NCI-H2029 treated with DMSO at 0.1 percent for 48 hours (cell line): ENCODE data around the gene OR51B4.
"Not testable (repeated sequence)": the region's sequence is repeated elsewhere in the genome, so short reads cannot be mapped to it uniquely, and the experiment has no call there.

Experiments
- DNase-seq: peaks from one replicate; lab custom pipeline; 2025; lab: John Stamatoyannopoulos, UW

Gene OR51B4, protein sequence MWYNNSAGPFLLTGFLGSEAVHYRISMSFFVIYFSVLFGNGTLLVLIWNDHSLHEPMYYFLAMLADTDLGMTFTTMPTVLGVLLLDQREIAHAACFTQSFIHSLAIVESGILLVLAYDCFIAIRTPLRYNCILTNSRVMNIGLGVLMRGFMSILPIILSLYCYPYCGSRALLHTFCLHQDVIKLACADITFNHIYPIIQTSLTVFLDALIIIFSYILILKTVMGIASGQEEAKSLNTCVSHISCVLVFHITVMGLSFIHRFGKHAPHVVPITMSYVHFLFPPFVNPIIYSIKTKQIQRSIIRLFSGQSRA

DNA sequence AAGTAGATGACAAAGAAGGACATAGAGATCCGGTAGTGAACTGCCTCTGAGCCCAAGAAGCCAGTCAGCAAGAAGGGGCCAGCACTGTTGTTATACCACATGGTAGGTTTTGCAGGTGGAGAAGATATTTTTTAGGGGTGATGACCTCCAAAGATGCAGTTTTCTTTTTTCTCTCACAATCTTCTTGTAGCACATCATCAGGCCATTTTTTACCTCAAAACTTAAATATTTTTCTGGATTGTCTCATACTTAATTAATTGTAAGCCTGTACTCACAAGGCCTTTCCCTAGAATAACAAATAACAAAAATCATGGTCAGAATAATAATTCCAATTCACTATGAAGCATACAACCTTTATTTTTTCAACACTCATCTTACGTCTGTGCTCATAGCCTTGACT is at the start of gene OR51B4:
Gene OR51B4 (minus strand): TSS at position 101 of the 400 bp plus-strand sequence. CDS start 0 bp downstream, at position 101.
- DNase-seq, result no peak

DNA sequence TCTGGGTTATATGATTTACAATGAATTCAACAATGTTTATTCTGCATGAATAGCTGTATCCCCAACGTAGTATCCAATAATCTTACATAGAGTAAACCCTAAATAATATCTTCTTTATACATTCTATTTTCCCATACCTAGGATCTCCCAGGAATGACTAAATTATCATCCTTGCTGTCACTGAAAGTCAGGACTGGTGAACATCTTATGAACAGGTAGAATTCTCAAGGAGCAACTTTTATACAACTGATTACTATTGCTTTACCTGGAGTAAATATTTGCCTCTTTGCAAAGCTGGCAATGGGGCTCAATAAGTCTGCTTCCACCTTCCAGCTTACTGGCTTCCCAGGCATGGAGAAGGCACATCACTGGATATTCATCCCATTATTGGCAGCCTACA is 49.5 kb upstream of the OR51B4 start, which contains the start of gene OR51B6:
Gene OR51B6 (plus strand): TSS at position 301 of the 400 bp plus-strand sequence. CDS start 0 bp downstream, at position 301.
- DNase-seq, result no peak

DNA sequence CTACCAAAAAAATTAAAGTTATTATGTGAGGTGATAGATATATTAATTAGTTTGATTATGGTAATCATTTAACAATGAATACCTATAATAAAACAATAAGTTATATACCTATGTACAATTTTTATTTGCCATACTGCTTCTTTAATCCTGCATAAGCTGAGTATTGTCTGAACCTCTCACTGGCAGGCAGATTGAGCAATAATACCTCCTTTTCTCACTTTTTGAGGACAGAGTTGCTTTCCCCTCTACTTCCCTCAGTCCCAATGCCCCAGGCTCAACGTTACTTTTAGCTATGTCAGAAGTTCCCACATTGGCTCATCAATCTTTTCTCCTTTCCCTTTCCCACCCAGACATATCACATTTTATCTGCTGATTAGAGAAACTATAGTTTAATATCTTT is 47.8 kb upstream of the OR51B4 start:
- no peak for DNase-seq

DNA sequence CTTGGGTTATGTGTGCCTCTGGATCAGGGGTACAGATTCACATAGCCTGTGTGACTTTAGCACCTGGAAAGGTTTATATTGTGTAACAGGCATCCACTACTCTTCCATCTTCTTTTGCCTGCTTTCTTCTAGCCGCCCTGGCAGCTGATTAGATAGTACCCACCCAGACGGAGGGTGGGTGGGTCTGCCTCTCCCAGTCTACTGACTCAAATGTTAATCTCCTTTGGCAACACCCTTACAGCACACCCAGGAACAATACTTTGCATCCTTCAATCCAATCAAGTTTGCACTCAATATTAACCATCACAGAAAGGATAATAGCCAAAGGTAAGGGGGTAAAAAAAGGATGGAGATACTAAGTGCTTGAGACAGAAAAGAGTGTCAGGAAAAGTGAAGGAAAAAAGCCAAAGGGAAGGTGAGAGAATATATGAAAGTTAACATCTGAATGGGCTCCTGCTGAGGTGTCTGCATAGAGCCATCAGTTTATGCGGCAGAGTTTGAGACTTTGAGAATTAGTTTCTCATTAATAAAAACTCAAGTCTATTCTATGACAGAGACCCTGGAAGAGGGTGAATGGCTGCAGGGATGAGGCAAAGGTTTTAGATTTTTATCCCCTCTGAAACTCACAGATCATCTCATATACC is 46.9 kb upstream of the OR51B4 start:
- no peak for DNase-seq

DNA sequence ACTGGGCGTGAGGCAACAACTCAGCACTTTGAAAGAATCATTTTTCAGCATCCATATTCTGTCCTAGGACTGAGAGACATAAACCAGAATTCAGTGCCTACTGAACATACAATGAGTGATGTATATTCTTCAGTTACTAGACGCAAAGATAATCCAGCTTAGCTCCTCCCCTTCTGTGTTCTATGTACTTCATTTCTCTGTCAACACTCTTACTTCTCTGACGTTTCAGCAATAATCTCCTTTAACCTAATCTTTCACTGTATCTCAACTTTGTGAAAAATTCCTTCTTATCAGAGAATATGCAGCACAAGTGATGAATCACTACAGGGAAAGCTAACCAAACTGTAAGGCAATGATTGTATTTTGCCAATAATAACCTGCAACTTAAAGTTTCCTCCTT is 44.1 kb upstream of the OR51B4 start:
- no peak for DNase-seq

DNA sequence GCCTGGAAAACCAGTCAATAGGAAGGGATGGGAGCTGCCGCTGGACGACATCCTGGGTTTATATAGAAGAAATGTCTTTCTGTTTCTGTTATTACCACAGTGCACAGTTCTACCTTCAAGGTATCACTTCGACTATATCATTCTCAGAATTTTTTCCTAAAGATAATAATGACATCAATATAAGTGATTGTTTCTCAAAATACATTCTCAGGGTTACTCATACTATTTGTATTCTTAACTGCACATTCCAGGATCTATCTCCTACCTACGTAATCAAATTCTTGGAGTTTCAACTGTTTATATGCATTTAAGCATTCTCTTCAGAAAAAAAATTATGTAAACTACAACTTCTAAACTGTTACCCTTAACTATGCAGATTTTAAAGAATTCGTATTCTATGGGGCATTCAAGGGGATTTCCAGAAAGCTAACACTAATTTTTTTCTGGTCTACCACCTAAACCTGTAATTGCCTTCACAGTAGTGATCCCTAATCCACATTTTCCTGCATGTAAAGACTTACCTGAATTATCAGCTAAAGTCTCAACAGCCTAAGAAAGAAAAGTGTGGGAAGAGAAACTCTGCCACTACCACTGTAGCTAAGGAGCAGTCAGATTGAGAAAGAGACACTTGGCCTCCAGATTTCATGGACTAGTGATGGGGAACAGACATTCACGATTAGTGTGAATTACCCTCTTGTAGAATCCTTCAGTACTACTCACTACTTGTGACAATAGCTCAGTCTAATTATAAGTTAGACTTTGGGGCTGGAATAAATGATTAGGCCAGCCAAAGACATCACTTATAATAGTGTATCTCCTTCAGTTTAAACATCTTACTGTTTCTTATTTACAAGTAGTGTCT is 42.0 kb upstream of the OR51B4 start, which contains the start of gene OR51B5:
Gene OR51B5 (minus strand): TSS at position 51 of the 862 bp plus-strand sequence. CDS start 0 bp downstream, at position 51.
- no peak for DNase-seq

DNA sequence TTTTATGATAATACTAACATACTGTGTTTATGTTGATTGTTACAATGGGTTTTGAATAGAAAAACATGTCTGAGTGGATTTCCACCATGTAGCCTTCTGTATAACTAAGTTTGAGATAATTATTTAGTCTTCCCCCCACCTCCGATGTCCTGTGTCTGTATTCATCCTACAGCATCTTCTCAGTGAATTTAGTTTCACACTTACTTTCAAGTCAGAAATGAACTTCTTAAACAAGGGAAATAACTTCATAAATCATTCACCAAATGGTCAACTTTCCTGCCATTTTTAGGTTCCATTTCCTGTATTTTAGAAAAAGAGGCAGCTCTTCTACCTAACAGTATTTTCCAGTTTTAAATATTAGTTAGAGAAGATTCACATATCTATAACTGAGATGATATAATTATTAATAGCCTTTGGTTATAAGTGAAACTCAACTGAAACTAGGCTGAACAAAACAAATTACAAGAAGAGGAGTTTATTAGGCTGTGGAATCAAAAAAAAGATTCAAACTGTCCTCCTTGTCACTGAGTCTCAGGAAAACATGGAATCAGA is 38.1 kb upstream of the OR51B4 start:
- DNase-seq, result no peak

DNA sequence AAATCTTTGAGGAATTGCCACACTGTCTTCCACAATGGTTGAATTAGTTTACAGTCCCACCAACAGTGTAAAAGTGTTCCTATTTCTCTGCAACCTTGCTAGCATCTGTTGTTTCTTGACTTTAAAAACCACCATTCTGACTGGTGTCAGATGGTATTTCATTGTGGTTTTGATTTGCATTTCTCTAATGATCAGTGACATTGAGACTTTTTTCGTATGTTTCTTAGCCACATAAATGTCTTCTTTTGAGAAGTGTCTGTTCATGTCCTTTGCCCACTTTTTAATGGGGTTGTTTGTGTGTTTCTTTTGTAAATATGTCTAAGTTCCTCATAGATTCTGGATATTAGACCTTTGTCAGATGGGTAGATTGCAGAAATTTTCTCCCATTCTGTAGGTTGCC is 35.5 kb upstream of the OR51B4 start:
- DNase-seq, result not testable (repeated sequence)

DNA sequence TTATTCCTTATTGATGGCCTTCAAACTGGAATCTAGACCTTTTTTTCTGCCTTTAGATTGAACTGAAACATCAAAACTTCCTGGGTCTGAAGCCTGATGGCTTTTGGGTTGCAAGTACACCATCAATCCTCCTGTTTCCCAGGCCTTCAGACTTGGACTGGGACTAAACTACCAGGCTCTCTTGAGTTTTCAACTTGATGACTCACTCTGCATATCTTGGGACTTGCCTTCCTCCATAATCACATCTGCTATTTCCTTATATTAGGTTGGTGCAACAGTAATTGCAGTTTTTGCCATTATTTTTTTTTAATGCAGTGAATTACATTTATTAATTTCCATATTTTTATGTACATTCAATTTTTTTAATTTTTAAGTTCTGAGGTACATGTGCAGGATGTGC is 34.6 kb upstream of the OR51B4 start:
- DNase-seq, result no peak

DNA sequence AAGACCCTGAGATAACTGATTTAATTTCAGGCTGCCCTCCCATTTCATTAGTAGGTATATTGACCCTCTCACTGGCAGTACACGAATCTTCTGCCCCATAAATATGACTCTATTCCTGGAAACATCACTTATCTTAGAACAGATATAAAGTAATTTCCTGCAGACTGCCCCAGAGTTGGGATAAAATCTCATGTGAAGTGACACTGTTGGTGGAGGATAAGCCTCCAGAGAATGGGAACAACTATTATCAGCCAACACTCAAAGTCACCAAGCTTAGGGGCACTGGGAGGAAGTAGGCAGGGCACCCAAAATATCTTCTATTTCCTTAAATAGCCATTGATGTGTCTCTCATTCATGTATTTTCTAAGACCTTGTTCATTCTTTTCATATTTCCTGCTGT is 33.4 kb upstream of the OR51B4 start:
- DNase-seq, result no peak

DNA sequence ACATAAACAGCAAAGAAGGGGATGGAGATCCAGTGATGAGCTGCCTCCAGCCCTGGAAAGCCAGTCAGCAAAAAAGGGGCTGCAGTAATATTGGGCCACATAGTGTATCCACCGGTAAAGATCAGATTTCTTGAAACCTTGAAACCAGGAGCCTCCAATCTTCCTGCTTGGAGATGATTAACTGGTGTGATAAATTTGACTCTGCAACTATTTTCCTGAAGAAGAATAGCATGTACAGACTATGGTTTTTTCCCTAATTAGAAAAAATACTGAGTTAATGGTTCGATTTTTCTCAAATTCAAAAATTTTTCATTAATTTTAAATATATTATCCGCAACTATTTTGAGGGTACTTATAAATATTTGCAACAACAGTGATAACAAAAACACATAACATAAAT is 22.5 kb upstream of the OR51B4 start, which contains the start of gene OR51B2:
Gene OR51B2 (minus strand): TSS at position 101 of the 400 bp plus-strand sequence. CDS start 0 bp downstream, at position 101.
- no peak for DNase-seq

DNA sequence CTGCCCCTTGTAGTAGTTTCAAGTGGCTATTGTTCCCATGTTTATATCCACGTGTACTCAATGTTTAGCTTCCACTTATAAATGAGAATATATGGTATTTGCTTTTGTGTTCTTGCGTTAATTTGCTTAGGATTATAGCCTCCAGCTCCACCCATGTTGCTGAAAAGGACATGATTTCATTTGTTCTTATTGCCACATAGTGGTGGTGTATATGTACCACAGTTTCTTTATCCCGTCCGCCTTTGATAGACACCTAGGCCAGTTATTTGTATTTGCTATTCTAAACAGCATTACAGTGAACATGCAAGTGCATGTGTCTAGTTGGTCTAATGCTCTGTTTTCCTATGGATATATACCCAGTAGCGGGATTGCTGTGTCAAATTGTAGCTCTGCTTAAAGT is 15.5 kb upstream of the OR51B4 start:
- DNase-seq, result no peak

DNA sequence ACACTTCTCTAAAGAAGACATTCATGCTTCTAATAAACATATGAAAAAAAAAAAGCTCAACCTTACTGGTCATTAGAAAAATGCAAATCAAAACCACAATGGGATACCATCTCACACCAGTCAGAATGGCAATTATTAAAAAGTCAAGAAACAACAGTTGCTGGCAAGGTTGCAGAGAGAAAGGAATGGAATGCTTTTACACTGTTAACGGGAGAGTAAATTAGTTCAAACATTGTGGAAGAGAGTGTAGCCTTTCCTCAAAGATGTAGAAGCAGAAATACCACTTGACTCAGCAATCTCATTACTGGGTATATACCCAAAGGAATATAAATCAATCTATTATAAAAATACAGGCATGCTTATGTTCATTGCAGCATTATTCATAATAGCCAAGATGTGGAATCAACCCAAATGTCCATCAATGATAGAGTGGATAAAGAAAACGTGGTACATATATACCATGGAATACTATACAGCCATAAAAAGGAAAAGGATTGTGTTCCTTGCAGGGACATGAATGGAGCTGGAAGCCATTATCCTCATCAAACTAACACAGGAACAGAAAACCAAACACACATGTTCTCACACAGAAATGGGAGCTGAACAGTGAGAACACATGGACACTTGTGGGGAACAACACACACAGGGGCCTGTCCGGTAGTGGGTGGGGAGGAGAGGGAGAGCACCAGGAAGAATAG is 11.7 kb upstream of the OR51B4 start:
- DNase-seq, result not testable (repeated sequence)

DNA sequence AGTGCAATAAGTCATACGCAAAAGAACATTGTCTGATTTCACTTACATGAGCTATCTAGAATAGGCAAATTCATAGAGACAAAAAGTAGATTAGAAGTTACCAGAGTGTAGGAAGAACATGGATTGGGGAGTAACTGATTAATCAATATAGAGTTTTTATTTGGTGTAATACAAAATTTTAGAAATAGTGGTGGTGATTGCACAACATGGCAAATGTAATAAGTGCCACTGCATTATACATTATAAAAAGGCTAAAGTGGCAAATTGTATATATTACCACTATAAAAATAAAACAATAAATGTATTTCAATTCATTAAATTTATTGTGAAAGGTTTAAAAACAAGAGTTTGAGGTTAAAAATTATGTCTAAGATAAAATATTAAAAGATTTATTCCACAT is 8.7 kb upstream of the OR51B4 start:
- no peak for DNase-seq

DNA sequence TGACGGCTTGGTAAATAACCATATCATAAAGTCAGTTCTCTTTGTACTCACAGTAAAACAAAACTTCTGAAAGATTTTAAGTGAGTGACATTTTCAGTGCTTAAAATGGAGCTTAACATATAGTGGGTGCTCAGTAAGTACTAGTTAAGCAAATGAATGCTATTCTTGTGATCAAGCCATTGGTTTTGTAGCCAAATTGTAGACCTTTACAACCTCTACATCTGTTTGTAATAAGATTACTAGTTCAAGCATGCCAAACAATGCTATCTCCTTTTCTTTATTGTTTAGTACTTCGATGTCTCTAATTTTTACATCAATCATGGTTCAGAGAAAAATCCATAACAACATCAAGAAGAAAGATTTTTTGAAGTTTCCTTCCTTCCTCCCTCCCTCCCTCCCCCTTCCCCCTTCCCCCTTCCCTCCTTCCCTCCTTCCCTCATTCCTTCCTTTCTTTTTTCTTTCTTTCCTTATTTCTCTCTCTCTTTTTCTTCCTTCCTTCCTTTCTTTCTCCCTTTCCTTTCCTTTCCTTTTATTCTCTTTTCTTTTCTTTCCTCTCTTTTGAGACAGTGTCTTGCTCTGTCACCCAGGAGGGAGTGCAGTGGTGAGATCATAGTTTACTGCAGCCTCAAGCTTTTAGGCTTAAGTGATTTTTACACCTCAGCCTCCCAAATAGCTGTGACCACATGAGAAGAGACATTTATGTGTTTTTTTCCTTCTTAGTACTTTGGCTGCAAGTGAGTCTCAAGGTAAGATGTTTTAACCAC is 5.7 kb upstream of the OR51B4 start:
- DNase-seq, result no peak

DNA sequence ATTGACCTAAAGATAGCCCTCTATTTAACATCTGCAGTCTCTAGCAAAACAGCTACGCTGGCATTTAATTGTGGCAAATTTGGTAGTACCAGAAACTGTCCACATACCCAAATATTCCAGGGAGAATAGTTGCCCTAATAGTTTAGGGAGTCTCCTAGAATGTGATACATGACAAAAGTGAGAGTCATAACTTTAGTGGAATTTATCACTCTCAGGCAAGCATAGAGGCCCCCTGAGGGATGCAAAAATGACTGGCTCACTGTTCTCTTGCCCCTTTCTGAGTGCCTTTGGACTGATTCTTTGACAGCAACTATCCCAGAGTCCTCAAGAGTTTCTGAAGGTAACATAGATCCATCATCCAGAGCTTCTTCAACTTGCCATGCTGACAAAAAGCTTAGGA is 2.3 kb upstream of the OR51B4 start:
- no peak for DNase-seq

DNA sequence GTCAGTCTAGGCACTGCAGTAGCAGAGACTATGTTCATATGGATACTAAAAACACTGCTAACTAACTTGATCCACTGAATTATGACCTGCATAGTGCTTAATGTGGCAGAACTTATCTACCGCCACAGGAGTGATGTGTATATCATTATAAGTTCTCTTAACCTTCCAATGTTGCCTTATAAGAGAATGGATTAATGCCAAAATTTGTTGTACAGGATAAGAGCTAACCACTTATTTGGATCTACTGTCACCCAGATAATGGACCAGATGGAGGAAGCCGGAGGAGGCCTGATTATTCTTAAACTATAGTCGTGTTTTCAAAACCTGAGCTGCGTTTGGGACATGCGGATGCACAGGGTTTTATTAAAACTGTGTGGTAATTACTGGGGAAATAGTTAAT is 1.9 kb upstream of the OR51B4 start:
- no peak for DNase-seq

DNA sequence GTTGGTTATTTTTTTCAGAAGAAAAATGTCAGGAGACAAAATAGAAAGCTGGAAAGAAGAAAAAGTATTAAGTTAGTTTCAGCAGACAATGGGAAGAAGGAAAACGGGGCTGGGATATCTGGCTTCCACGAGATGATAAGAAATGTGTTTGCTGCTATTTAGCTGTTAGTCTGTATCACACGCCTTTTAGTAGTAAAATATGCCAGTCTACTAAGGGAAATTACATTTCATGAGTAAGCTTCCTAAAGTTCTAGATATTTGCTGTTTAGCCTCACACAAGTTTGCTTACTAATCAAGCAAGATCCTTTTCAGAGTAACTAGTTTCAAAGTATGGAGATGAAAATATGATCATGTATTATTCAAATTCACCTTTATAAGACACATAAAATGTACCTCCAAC is 1.5 kb downstream of the OR51B4 start:
- DNase-seq, result no peak

DNA sequence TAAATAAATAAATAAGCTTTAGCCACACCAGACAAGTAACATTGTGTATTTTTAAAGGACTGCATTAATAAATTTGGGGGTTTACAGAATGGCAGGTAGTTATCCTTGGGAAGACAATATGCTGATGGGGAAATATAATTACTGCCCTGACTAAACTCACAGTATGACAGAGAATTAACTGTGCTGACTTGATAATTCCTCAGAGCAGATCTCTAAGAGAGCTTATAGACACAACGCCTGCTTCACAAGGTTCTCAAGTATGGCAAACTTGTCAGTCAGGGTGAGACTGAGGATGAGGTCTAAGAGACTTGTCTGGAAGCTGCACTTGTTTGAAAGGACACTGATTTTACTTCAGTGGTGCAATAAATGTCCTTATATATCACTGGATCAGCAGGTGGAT is 3.3 kb downstream of the OR51B4 start:
- no peak for DNase-seq

DNA sequence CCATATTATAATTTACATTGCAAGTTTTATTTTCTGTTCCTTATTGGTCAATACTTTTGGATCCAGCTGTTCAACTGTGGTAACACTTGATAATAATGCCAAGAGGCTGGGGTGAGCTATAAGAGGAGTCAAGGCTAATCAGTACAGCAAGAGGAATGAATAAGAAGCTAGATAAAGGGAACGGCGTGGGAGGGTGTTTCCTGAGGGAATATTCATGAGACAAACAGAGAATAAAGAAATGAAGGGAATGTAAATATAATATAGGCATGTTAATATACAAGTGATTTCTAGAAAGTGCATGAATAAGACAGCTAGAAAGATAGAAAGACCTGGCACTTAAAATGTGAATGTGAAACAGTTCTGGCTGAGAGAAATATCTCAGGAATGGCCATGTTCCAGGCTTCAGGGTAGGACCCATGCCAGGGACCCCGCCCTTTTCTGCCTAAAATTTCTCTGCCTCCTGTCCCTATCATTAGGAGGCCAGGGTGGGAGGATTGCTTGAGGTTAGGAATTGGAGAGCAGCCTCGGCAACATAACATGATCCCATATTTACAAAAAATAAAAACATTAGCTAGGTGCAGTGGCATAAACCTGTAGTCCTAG is 3.9 kb downstream of the OR51B4 start:
- DNase-seq, result no peak
